ENCODE measurements around the gene FAM120B. TPM values are rescaled to one million over a fixed set of nuclear protein-coding genes. Genes with fewer than 3 reads are reported as not detected.
A peak's percentile ranks its signal among the peaks of the same experiment; 100 is the strongest.

Gene FAM120B
- total RNA-seq, 4 donors from 2014 or later, result 24.6 to 40.3 (median 31.9) TPM

DNA sequence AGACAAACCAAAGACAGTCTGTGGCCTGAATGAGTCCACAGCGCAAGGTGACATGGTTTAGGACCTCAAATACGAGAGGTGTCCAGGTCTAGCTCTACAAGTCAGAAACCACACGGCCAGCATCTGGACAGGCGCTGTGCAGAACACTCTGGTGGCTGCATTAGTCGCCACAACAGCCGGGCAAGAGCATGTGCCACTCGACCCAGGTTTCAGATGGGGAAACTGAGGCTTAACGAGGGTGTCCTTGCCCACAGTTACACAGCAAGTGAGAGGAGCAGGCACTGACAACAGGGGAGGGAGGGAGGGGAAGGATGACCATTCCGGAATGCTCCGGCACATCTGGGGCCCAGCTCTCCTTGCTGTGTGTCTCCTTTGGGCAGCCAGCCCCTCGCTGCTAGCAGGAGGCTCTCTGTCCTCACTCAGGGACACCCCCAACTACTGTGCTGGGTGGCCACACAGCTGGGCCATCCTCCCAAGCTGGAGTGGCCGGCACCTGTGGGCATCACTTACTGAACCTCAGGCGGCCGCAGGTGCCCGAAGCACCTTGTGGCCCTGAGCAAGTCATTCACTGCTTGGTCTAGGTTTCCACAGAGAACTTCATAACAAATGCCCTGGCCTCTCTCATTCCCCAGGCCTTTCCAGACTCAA lies 22.3 kb upstream of the FAM120B start:
- no peak overlapping the region for H3K4me3 ChIP-seq
- H3K9me3 ChIP-seq, result no peaks in the 10 kb centered on the region
- peaks cover 0 to 40% of the 10 kb centered on the region in 2 donors for H3K36me3 ChIP-seq
- H3K27me3 ChIP-seq, result peaks cover 28% of the 10 kb centered on the region
- H3K4me1 ChIP-seq, result peaks cover 0 to 32% (median 13%) of the 10 kb centered on the region in 3 donors
- TF ChIP-seq POLR2A (IDR thresholded peaks at IDR 0.05) (no peak), EP300 (IDR thresholded peaks at IDR 0.05) (no peak), CTCF (IDR thresholded peaks at IDR 0.05) (no peak), POLR2AphosphoS5 (IDR thresholded peaks at IDR 0.05) (no peak)
- H3K27ac ChIP-seq, result no peak overlapping the region
- no peak for ATAC-seq
- 91 to 94% methylated on average over 7 of the region's 15 CpGs for WGBS, 2 donors (ENCODE audit: low coverage in 1 of 2)

GRCh38 chr6:170284866-170285469 lies 21.6 kb upstream of the FAM120B start:
- Histone ChIP-seq H3K9me3 (no peaks in the 10 kb centered on the region), H3K27ac (no peak overlapping the region), H3K36me3 (peaks cover 0 to 40% of the 10 kb centered on the region in 2 donors), H3K4me3 (no peak overlapping the region), H3K27me3 (peaks cover 35% of the 10 kb centered on the region), H3K4me1 (peaks cover 0 to 39% (median 16%) of the 10 kb centered on the region in 3 donors)
- whole genome bisulfite sequencing, 2 donors (ENCODE audit: low coverage in 1 of 2), result 83 to 85% methylated on average over 6 to 9 of the region's 24 CpGs
- no peak for ATAC-seq
- TF ChIP-seq CTCF (IDR thresholded peaks at IDR 0.05), result no peak
- no peak for TF ChIP-seq POLR2A (IDR thresholded peaks at IDR 0.05)
- no peak for TF ChIP-seq POLR2AphosphoS5 (IDR thresholded peaks at IDR 0.05)
- no peak for TF ChIP-seq EP300 (IDR thresholded peaks at IDR 0.05)

- H3K4me3 ChIP-seq, result no peak overlapping the region
- H3K9me3 ChIP-seq, result no peaks in the 10 kb centered on the region
- WGBS, 2 donors (ENCODE audit: low coverage in 1 of 2), result 100% methylated on average over 1 of the region's 5 CpGs; no CpG with 5 or more reads in 1 of the 2 donors
- H3K36me3 ChIP-seq, result peaks cover 0 to 40% of the 10 kb centered on the region in 2 donors
- peaks cover 0 to 41% (median 16%) of the 10 kb centered on the region in 3 donors for H3K4me1 ChIP-seq
- ATAC-seq, result no peak
- no peak for TF ChIP-seq POLR2A (IDR thresholded peaks at IDR 0.05)
- no peak for TF ChIP-seq EP300 (IDR thresholded peaks at IDR 0.05)
- TF ChIP-seq CTCF (IDR thresholded peaks at IDR 0.05), result no peak
- TF ChIP-seq POLR2AphosphoS5 (IDR thresholded peaks at IDR 0.05), result no peak
- H3K27ac ChIP-seq, result no peak overlapping the region
- H3K27me3 ChIP-seq, result peaks cover 39% of the 10 kb centered on the region
Observed at GRCh38 chr6:170285482-170285881, 21.1 kb upstream of the FAM120B start.

DNA sequence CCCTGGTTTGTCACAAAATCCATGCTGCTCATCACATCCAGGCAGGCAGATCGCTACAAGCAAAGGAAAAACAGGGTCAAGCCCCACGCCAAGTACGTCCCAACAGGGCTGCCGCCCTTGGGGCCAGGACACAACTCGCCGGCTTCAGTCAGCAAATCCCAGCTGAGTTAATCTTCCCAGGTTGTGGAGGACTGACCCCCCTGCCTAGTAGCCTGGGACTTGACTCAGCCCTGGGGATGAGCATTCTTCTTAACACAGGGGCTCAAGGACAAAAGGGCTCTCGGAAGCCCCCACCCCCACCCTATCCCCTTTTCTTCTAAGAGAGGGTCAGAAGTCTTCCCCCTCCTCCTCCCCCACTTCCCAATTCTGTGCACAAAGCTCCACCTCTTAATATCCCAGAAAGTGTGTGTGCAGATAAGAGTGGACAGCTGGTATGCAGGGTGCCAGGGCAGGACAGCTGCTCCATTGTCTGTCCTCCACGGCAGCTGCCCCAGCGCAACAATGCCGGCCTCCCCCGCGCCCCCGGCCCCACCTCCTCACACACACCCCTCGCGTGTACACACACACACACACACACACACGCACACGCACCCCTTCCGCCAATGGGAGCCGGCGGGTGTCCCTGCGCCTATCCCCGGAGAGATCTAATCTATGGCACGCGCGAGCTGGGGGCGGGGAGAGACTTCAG lies 20.2 kb upstream of the FAM120B start:
- WGBS, 2 donors (ENCODE audit: low coverage in 1 of 2), result 68% methylated on average over 4 of the region's 26 CpGs; no CpG with 5 or more reads in 1 of the 2 donors
- peak overlapping the region in 1 of 4 donors; percentile 32 for H3K27ac ChIP-seq
- H3K4me3 ChIP-seq, result no peak overlapping the region
- peaks cover 48% of the 10 kb centered on the region for H3K27me3 ChIP-seq
- TF ChIP-seq POLR2AphosphoS5 (IDR thresholded peaks at IDR 0.05) (no peak), POLR2A (IDR thresholded peaks at IDR 0.05) (no peak), EP300 (IDR thresholded peaks at IDR 0.05) (no peak), CTCF (IDR thresholded peaks at IDR 0.05) (no peak)
- no peaks in the 10 kb centered on the region for H3K9me3 ChIP-seq
- H3K36me3 ChIP-seq, result peaks cover 0 to 40% of the 10 kb centered on the region in 2 donors
- no peak for ATAC-seq
- peaks cover 0 to 50% (median 16%) of the 10 kb centered on the region in 3 donors for H3K4me1 ChIP-seq

Measured in gastroesophageal sphincter (tissue), 4 donors.